ENCODE data around the gene LIPT2.
A peak's percentile ranks its signal among the peaks of the same experiment; 100 is the strongest.

GRCh38 chr11:74492974-74493790 is at the start of gene LIPT2:
- TF ChIP-seq TCF12 (IDR thresholded peaks at IDR 0.05; ENCODE audit: low read depth) (peak; percentile 37; the same call in 1 of the 2 replicates), CEBPB (IDR thresholded peaks at IDR 0.05) (peak; percentile 22; the same call in 1 of the 2 replicates), RAD21 (IDR thresholded peaks at IDR 0.05; ENCODE audit: low read depth) (no peak), EP300 (IDR thresholded peaks at IDR 0.05; ENCODE audit: borderline replicate concordance) (peak; percentile 62), TAF1 (IDR thresholded peaks at IDR 0.05; ENCODE audit: low read depth) (peak; percentile 71; the same call in 1 of the 2 replicates), USF1 (IDR thresholded peaks at IDR 0.05) (no peak; the same call in 1 of the 2 replicates)

Data from Ishikawa (cell line).